Tibial nerve (tissue), 4 donors: ENCODE measurements around the gene FAM114A2. TPM values are rescaled to one million over a fixed set of nuclear protein-coding genes. Genes with fewer than 3 reads are reported as not detected.
A peak's percentile ranks its signal among the peaks of the same experiment; 100 is the strongest.

Source experiments
- DNase-seq, 2 donors: peaks; one replicate each; pipeline ENCODE4 v3.0.0-alpha.2; 2019; ENCODE audit warnings: low spot score in 2 of 2
- H3K27ac ChIP-seq, 4 donors: fragments of 200-600 bp; sonication (generic) in 3 of 4; one replicate each; pipeline ENCODE4 v1.5.1; 2017 to 2019; ENCODE audit warnings: mild to moderate bottlenecking in 1 of 4
- H3K27me3 ChIP-seq, 2 donors: fragments of 200-600 bp; sonication (generic) in 1 of 2; one replicate each; pipeline versions ENCODE4 v1.5.1 to v1.6.0; 2017 to 2019
- H3K36me3 ChIP-seq, 3 donors: fragments of 200-600 bp; sonication (generic); one replicate each; pipeline ENCODE4 v1.5.1; 2018 to 2019
- H3K4me1 ChIP-seq, 4 donors: fragments of 200-600 bp; sonication (generic) in 3 of 4; one replicate each; pipeline ENCODE4 v1.5.1; 2017 to 2019
- H3K4me3 ChIP-seq, 4 donors: fragments of 200-600 bp; sonication (generic) in 3 of 4; one replicate each; pipeline ENCODE4 v1.5.1; 2017 to 2019; ENCODE audit warnings: mild to moderate bottlenecking in 1 of 4, moderate library complexity in 1 of 4
- H3K9me3 ChIP-seq, 4 donors: fragments of 200-600 bp; sonication (generic) in 3 of 4; one replicate each; pipeline ENCODE4 v1.5.1; 2017 to 2019
- CTCF ChIP-seq, 5 experiments: fragments of 200-600 bp in 3 of 5; fragments of 450-650 bp in 2 of 5; sonication (generic) in 3 of 5; IDR thresholded peaks; one replicate each; pipeline ENCODE4 v1.5.1; 2016 to 2019; ENCODE audit warnings: antibody characterized with exemption in 5 of 5, mild to moderate bottlenecking in 3 of 5, moderate library complexity in 2 of 5
- EP300 ChIP-seq, 2 donors: sonication (generic); formaldehyde crosslinking; IDR thresholded peaks; one replicate each; pipeline ENCODE4 v1.6.1; 2017; ENCODE audit warnings: antibody characterized with exemption in 2 of 2, mild to moderate bottlenecking in 1 of 2
- POLR2A ChIP-seq, 2 donors: fragments of 450-650 bp; IDR thresholded peaks; one replicate each; pipeline ENCODE4 v1.6.1; 2017; ENCODE audit warnings: antibody characterized with exemption in 2 of 2, mild to moderate bottlenecking in 2 of 2, moderate library complexity in 2 of 2
- WGBS, 2 donors: methylation state at CpG; one replicate each; pipeline ENCODE4 v1.1.5; 2018; 5-methylcytosine and 5-hydroxymethylcytosine counted together
- total RNA-seq, 4 donors: library from RNA; depleted of rRNA; stranded (reverse); fragments of >200 nt; gene quantifications; one replicate each; pipeline ENCODE4 v1.1.0, GENCODE V29; 2016

FAM114A2 gene
- total RNA-seq, 4 donors from 2014 or later: 10.5 to 19.7 (median 13.6) TPM

GRCh38 chr5:154047324-154047723 lies 8.6 kb upstream of the FAM114A2 start:
- Histone ChIP-seq H3K36me3 (peaks cover 0 to 17% (median 0%) of the 10 kb centered on the region in 3 donors), H3K4me1 (peaks cover 0 to 62% (median 11%) of the 10 kb centered on the region in 4 donors), H3K4me3 (no peak overlapping the region), H3K27me3 (no peaks in the 10 kb centered on the region), H3K9me3 (no peaks in the 10 kb centered on the region), H3K27ac (no peak overlapping the region)
- 78% methylated on average over 3 of the region's 3 CpGs for WGBS, 2 donors
- TF ChIP-seq CTCF (IDR thresholded peaks at IDR 0.05) (no peak), POLR2A (IDR thresholded peaks at IDR 0.05) (no peak), EP300 (IDR thresholded peaks at IDR 0.05) (no peak)
- no peak for DNase-seq

GRCh38 chr5:154046486-154046885 lies 7.8 kb upstream of the FAM114A2 start:
- peaks cover 0 to 70% (median 11%) of the 10 kb centered on the region in 4 donors for H3K4me1 ChIP-seq

GRCh38 chr5:154044581-154044980 lies 5.9 kb upstream of the FAM114A2 start:
- Histone ChIP-seq H3K27ac (no peak overlapping the region), H3K4me1 (peaks cover 0 to 86% (median 19%) of the 10 kb centered on the region in 4 donors), H3K9me3 (no peaks in the 10 kb centered on the region), H3K36me3 (no peaks in the 10 kb centered on the region), H3K4me3 (no peak overlapping the region), H3K27me3 (no peaks in the 10 kb centered on the region)
- WGBS, 2 donors: 88 to 92% methylated on average over 2 of the region's 2 CpGs
- no peak for TF ChIP-seq POLR2A (IDR thresholded peaks at IDR 0.05)
- TF ChIP-seq CTCF (IDR thresholded peaks at IDR 0.05): no peak
- no peak for TF ChIP-seq EP300 (IDR thresholded peaks at IDR 0.05)
- no peak for DNase-seq

More at GRCh38 chr5:154046486-154046885, 7.8 kb upstream of the FAM114A2 start:
- H3K36me3 ChIP-seq: peaks cover 0 to 13% (median 0%) of the 10 kb centered on the region in 3 donors
- H3K9me3 ChIP-seq: no peaks in the 10 kb centered on the region
- DNase-seq: no peak
- TF ChIP-seq POLR2A (IDR thresholded peaks at IDR 0.05) (no peak), CTCF (IDR thresholded peaks at IDR 0.05) (no peak), EP300 (IDR thresholded peaks at IDR 0.05) (no peak)
- 77 to 78% methylated on average over 7 of the region's 7 CpGs for WGBS, 2 donors
- H3K27me3 ChIP-seq: no peaks in the 10 kb centered on the region
- H3K27ac ChIP-seq: no peak overlapping the region
- H3K4me3 ChIP-seq: no peak overlapping the region

GRCh38 chr5:154044099-154044498 lies 5.4 kb upstream of the FAM114A2 start:
- Histone ChIP-seq H3K27me3 (no peaks in the 10 kb centered on the region), H3K9me3 (no peaks in the 10 kb centered on the region), H3K4me3 (no peak overlapping the region), H3K36me3 (no peaks in the 10 kb centered on the region), H3K4me1 (peaks cover 0 to 86% (median 19%) of the 10 kb centered on the region in 4 donors), H3K27ac (no peak overlapping the region)
- 78 to 80% methylated on average over 3 of the region's 3 CpGs for WGBS, 2 donors
- DNase-seq: no peak
- TF ChIP-seq EP300 (IDR thresholded peaks at IDR 0.05): no peak
- no peak for TF ChIP-seq POLR2A (IDR thresholded peaks at IDR 0.05)
- no peak for TF ChIP-seq CTCF (IDR thresholded peaks at IDR 0.05)

- no peak for DNase-seq
- Histone ChIP-seq H3K9me3 (no peaks in the 10 kb centered on the region), H3K27ac (peak overlapping the region in 1 of 4 donors; percentile 67), H3K36me3 (no peaks in the 10 kb centered on the region), H3K4me1 (peaks cover 0 to 83% (median 19%) of the 10 kb centered on the region in 4 donors), H3K4me3 (no peak overlapping the region), H3K27me3 (no peaks in the 10 kb centered on the region)
- WGBS, 2 donors: 27 to 47% methylated on average over 2 of the region's 2 CpGs
- no peak for TF ChIP-seq CTCF (IDR thresholded peaks at IDR 0.05)
- TF ChIP-seq EP300 (IDR thresholded peaks at IDR 0.05): peak in 1 of 2 donors; percentile 54
- no peak for TF ChIP-seq POLR2A (IDR thresholded peaks at IDR 0.05)
These were observed 4.1 kb upstream of the FAM114A2 start for GRCh38 chr5:154042766-154043165.
